HG03575 (cell line): ENCODE measurements around the gene BCL3.
"Not testable (repeated sequence)": the region's sequence is repeated elsewhere in the genome, so short reads cannot be mapped to it uniquely, and the experiment has no call there.

Source experiments
- ATAC-seq: cut with Tn5 transposase; IDR thresholded peaks from one replicate; pipeline ENCODE4 v1.9.1; 2021; ENCODE audit not compliant: unreplicated experiment, insufficient number of reproducible peaks, low FRiP score; ENCODE audit errors: extremely low read depth

The BCL3 gene

DNA sequence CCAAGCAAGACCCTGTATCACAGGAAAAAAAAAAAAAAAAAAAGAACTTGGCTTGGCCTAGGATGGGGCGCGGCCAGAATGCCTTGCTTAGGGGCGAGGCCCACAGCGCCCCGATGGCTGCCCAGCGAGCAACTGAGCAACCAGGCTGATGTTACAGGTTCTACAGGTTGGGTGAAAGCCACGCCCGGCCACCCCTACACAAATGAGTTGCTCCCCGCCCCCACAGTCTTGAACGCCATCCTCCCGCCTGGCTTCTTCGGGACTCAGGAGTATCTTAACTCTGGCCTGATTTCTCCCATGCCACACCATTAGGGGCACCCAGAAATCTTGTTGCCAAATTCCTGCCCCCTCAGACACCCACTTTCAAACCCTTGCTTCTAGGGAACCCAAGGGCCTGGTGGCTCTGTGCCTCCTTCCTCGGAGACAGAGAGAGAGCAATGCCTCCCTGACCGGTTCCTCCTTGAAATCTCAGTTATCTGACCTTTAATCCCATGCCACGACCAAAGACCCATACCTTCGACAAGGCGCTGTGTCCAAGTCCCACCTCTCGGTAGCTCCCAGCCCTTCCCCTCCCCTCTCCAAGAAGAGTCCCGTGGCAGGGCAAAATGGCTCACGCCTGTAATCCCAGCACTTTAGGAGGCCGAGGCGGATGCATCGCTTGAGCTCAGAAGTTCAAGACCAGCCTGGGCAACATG lies 28.0 kb downstream of the BCL3 start:
- ATAC-seq: no peak

DNA sequence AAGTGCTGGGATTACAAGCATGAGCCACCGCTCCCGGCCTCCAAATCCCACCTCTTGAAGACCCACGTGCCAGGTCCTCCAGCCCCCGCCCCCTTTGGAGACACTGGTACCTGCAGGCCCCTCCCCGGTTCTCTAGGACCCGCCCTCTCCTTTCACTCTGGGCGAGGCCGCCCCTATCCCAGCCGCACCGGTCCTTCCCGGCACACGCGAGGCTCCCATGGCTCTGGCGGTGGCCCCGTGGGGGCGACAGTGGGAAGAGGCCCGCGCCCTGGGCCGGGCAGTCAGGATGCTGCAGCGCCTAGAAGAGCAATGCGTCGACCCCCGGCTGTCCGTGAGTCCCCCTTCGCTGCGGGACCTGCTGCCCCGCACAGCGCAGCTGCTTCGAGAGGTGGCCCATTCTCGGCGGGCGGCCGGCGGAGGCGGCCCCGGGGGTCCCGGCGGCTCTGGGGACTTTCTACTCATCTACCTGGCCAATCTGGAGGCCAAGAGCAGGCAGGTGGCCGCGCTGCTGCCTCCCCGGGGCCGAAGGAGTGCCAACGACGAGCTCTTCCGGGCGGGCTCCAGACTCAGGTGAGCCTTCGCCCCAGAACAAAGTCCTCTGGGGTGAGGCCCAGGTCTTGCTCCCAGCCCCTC lies 29.3 kb downstream of the BCL3 start, which contains the start of gene CBLC:
Gene CBLC (plus strand): TSS at position 176 of the 633 bp plus-strand sequence. CDS start 42 bp downstream, at position 218.
- ATAC-seq: no peak

DNA sequence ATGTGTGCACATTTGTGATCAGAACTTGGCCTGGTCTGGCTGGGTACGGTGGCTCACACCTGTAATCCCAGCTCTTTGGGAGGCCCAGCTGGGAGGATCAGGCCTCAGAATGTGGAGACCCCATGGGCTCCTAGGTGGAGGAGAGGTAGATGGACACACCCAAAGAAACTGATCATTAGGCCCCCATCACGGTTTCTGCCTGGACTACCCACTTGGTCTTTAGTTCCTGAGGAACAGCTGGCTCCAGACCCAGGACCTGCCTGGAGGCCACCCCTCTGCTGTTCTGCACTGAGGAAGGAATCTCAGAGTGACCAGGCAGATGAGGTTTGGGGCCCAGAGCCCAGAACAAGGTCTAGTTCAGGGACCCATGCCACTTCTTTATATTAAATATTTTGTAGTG lies 30.6 kb downstream of the BCL3 start:
- ATAC-seq: no peak

DNA sequence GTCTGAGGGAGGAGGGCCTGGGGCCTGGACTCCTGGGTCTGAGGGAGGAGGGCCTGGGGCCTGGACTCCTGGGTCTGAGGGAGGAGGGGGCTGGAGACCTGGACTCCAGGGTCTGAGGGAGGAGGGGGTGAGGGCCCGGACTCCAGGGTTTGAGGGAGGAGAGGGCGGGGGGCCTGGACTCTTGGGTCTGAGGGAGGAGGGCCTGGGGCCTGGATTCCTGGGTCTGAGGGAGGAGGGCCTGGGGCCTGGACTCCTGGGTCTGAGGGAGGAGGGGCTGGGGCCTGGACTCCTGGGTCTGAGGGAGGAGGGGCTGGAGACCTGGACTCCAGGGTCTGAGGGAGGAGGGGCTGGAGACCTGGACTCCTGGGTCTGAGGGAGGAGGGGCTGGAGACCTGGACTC lies 33.2 kb downstream of the BCL3 start:
- ATAC-seq: not testable (repeated sequence)

DNA sequence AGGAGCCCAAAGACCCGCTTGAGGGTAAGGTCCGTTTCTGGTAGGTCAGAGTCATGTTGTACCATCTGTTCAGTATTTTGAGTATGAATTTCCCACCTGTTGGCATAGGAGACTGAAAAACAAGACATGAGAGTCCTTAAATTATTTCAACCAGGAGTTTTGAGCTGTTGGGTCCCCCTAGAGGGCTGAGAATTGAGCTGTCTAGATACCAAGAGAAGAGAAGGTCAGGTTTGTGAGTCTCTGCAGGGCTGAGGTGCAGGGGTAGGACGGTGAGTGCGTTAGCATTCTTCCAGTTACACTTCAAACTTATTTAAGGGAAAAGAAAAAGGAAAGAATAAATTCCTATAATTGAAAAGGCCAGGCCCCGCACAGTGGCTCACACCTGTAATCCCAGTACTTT lies 34.2 kb downstream of the BCL3 start:
- ATAC-seq: no peak

DNA sequence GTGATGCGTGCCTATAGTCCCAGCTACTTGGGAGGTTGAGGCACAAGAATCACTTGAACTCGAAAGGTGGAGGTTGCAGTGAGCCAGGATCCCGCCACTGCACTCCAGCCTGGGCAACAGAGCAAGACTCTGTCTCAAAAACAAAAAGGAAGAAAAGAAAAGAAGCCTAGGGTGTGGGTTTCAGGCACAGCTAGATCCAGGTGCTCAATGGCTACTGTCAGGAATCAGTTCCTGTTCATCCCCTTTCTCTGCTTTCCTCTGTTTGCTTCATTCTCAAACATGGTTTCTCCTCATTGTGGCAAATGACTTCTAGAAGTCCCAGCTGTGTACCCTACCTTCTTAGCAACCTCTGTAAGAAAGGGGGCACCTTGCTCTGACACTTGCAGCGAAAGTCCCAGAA lies 35.0 kb downstream of the BCL3 start:
- ATAC-seq: no peak

DNA sequence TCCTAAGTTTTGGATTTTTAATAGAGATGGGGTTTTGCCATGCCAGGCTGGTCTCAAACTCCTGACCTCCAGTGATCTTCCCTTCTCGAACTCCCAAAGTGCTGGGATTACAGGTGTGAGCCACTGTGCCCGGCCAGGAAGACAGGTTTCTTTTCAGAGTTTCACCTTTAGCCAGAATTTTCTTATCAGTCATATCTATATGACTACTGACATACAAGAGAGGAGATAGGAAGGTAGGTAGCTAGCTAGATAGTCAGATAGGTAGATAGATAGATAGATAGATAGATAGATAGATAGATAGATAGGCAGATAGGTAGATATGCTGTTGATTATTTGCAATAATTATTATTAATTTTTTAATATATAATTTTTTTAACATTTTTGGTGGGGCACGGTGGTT lies 36.8 kb downstream of the BCL3 start:
- ATAC-seq: no peak

DNA sequence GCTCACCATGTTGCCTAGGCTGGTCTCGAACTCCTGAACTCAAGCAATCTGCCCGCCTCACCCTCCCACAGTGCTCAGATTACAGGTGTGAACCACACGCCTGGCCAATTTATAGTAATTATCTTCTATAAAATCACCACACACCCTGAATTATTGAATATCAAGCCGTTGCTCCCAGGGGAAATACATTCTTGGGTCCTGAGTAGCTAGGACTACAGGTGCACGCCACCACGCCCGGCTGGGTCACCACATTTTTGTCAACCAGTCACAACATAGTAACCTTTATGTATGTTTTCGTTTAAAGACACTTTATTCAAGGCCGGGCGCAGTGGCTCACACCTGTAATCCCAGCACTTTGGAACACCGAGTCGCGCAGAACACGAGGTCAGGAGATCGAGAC lies 37.5 kb downstream of the BCL3 start:
- ATAC-seq: no peak

DNA sequence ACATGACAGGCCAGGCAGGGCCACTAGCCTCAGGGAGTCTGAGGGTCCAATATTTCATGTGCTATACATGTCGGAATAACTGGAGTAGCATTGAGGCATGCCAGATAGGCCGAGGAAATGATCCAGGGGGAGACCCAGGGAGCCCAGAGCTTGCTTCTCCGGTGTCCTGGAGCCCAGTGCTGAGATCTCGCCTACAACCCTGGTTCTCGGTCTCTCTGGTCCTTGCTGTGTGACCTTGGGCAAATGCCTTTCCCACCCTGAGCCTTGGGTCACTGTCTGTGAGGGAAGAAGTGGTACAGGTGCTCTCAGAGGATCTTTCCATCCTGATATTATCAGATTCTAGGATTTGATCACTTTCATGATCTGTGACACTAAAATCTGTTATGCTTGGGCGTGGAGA lies 40.5 kb downstream of the BCL3 start:
- no peak for ATAC-seq

DNA sequence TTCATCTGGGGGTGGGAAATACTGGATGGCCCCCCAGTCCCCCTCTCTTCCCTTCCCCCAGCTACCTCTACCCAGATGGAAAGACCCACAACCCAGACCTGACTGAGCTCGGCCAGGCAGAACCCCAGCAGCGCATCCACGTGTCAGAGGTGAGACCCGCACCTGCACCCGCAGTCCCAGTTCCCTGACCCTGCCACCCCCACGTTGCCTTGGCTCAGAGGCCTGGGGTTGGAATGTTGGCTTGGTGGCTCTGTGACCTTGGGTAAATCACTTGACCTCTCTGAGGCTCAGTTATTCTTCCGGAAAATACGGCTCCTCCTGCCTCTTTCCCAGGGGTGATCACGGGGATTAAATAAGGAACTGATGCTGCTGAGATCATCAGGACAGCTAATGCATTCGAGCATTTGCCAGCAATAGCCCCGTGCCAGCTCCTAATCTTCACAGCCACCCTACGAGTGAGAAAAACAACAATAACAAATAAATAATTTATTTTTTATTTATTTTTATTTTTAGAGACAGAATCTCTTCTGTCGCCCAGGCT lies 41.5 kb downstream of the BCL3 start:
- ATAC-seq: no peak

DNA sequence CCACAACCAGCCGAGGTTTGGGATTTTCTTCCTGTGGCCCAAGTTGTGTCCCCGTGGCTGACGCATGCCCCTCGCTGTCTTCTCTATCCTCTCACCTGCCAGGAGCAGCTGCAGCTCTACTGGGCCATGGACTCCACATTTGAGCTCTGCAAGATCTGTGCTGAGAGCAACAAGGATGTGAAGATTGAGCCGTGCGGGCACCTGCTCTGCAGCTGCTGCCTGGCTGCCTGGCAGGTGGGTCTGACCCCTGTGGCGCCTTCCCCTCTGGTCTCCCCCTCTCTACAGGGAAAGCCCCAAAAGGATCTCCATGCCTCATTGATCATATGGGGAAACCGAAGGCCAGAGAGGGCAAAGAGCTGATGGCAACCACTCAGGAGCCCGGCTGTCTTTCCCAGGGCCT lies 43.8 kb downstream of the BCL3 start:
- ATAC-seq: no peak

DNA sequence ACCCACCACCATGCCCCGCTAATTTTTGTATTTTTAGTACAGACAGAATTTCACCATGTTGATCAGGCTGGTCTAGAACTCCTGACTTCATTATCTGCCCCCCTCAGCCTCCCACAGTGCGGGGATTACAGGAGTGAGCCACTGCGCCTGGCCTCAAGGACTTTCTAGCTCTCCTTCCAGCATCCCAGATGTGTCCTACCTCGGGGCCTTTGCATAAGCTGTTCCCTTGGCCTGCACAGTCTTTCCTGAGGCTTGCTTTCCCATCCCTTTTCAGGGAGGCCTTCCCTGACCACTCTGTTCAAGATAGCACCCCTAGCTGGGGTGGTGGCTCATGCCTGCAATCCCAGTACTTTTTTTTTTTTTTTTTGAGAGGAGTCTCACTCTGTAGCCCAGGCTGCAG lies 46.1 kb downstream of the BCL3 start:
- no peak for ATAC-seq

DNA sequence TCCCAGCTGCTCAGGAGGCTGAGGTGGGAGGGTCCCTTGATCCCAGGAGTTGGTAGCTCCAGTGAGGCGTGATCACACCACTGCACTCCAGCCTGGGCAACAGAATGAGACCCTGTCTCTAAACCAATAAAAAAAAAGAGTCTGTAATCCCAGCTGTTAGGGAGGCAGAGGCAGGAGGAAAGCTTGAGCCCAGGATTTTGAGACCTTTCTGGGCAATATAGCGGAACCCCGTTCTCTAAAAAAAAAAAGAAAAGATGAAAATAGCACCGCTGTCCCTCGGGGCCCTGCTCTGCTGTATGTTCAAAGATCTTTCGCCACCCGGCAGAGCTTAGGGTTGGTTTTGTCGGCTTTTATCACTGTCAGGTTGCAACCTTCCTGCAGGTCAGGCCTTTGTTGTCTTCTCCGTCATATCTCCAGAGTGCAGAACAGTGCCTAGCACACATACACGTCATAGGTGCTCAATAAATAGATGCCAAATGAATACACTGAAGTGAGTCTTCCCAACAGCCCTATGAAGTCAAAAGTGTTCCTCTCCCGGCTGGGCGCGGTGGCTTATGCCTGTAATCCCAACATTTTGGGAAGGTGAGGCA lies 47.0 kb downstream of the BCL3 start:
- no peak for ATAC-seq

DNA sequence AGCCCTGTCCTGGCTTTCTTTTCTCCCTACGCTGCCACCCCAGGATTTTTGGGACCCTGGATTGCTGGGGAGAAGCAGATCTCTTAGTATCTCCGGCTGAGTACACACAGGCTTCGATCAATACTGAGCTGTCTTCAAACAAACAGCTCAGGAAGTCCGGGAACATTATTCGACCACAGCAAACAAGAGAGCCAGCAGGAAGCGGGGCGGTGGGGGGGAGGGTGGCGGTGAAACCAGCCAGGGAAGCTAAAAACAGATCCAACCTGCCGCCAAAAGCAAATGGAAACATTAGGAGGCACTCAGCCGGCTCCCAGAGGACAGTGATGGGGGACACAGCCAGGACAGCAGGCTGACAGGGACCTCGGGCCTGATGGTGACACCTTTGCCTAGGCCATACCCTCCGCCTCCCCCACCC lies 48.2 kb downstream of the BCL3 start:
- no peak for ATAC-seq

DNA sequence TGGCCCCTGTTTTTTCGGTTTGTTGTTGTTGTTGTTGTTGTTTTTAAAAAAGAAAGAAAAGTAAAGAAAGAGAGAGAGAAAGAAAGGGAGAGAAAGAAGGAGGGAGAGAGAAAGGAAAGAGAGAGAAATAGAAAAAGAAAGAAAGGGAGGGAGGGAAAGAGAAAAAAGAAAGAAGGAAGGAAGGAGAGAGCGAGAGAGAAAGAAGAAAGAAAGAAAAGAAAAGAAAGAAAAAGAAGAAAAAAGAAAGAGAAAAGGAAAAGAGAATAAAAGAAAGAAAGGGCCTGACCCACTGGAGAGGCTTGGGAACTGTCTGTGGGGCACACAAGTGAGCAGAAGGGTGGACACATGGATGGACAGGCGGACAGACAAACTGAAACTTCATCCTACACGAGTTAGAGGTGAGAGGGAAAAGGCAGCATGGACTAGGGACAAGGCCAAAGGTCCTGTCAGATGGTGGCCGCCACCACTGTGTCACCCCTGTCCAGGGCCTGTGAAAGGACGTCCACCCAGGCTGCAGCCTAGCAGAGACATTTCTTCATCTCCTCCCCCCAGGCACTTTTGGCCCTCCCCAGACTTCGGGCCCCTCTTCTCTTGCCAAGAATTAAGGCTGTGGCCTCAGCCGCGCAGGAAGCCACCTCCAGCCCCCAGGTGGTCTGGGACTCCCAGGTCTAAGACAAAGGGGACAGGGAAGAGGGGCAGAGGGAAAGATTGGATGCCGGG lies 51.3 kb downstream of the BCL3 start:
- ATAC-seq: no peak

DNA sequence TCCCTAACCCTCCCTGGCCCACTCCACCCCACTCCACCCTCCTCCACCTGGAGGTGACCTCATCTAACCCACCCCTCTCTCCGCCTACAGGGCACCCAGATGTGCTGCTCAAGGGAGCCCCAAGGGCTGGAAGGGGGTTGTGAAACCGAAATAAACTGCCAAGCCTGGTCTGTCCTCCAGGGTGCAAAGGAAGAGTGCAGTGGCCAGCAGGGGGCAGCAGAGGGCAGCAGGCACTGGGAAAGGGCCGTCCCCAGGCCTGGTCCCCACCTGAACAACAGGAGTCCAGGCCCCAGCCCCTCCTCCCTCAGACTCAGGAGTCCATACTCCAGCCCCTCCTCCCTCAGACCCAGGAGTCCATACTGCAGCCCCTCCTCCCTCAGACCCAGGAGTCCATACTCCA lies 52.0 kb downstream of the BCL3 start:
- no peak for ATAC-seq

DNA sequence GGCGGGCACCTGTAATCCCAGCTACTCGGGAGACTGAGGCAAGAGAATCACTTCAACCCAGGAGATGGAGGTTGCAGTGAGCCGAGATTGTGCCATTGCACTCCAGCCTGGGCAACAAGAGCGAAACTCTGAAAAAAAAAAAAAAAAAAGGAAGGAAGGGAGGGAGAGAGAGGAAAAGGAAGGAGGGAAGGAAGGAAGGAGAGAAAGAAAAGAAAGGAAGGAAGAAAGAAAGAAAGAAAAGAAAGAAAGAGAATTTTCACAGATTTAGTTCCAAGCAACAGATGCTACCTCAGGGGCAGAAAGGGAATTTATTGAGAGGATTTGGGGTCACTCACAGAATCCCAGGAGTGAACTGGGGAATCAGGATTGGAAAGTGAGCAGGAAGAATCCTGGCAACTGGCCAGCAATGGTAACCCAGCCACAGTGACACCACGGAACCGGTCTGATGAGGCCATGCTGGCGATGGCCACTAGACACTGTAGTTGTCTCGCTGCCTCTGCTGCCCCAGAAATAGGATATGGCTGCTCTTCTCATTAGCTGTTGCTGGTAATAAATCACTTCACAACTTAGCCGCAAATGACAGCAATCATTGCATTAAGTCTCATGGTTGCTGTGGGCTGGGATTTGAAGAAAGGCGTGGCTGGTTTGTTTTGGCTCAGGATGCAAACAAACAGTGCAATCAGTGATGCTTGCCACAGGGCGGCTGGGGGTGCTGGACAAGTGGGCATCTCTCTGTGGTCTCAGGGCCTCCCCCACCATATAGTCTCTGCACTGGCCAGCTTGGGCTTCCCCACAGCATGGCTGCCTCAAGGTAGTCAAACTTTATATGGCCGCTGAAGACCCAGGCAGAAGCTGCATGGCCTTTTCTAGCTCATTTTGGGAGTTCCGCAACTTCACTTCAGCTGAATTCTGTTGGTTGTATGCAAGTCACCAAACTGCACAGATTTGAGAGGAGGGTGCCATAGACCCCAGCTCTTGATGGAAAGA lies 55.2 kb downstream of the BCL3 start:
- ATAC-seq: no peak

DNA sequence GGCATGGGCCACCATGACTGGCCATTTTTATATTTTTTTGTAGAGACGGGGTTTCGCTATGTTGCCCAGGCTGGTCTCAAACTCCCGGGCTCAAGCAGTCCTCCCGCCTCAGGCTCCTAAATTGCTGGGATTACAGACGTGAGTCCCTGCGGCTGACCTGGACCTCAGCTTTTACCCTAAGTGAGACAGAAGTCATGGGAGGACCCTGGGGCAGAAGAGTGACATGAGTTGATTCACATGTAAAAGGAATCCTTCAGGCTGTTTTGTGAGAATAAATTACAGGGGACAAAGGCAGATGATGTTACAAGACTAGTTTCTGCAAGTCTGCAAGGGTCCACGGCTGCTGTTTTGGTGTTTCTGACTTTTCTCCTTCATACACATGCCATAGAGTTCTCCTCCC lies 57.8 kb downstream of the BCL3 start:
- ATAC-seq: no peak

DNA sequence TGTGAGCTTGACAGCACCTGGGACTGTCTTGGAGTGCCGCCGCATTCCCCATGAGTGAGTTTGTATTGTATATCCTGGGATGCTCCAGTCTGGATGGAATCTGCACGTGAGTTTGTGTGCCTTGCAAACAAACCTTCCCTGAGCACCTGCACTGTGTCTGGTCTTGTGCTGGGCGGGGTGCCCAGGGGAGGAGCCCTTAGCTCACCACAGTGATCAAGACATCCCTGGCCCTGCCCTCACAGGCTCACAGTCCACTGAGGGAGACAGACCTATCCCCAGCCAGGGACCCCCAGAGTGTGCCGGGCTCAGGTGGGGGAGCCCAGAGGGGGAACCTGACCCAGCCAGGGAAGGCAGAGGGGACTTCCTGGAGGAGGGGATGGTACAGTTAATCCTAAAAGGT lies 58.7 kb downstream of the BCL3 start:
- no peak for ATAC-seq
